Vagina (tissue), 2 donors: ENCODE data around the gene IFT88.

Experiments
- CTCF ChIP-seq, 3 experiments: fragments of 450-650 bp in 2 of 3; fragments of 200-600 bp in 1 of 3; sonication (generic) in 1 of 3; IDR thresholded peaks; one replicate each; pipeline ENCODE4 v1.5.1; 2017 to 2019; ENCODE audit warnings: antibody characterized with exemption in 3 of 3, mild to moderate bottlenecking in 2 of 3, moderate library complexity in 2 of 3
- POLR2A ChIP-seq, 2 donors: fragments of 450-650 bp; IDR thresholded peaks; one replicate each; pipeline ENCODE4 v1.6.1; 2017; ENCODE audit warnings: antibody characterized with exemption in 2 of 2, mild to moderate bottlenecking in 2 of 2, moderate library complexity in 2 of 2
- POLR2AphosphoS5 ChIP-seq, 2 donors: sonication (generic); formaldehyde crosslinking; IDR thresholded peaks; one replicate each; pipeline ENCODE4 v1.9.0; 2017; ENCODE audit warnings: antibody characterized with exemption in 2 of 2, mild to moderate bottlenecking in 2 of 2, low read depth in 1 of 2; ENCODE audit not compliant: insufficient read depth in 1 of 2

- no peak for TF ChIP-seq CTCF (IDR thresholded peaks at IDR 0.05)
- no peak for TF ChIP-seq POLR2AphosphoS5 (IDR thresholded peaks at IDR 0.05; ENCODE audit: insufficient read depth in 1 of 2, low read depth in 1 of 2)
- TF ChIP-seq POLR2A (IDR thresholded peaks at IDR 0.05) = no peak
Observed at GRCh38 chr13:20528452-20528851, 38.5 kb upstream of the IFT88 start.
